ENCODE data around the gene SFXN1.
"Not testable (repeated sequence)": the region's sequence is repeated elsewhere in the genome, so short reads cannot be mapped to it uniquely, and the experiment has no call there.

SFXN1 gene

DNA sequence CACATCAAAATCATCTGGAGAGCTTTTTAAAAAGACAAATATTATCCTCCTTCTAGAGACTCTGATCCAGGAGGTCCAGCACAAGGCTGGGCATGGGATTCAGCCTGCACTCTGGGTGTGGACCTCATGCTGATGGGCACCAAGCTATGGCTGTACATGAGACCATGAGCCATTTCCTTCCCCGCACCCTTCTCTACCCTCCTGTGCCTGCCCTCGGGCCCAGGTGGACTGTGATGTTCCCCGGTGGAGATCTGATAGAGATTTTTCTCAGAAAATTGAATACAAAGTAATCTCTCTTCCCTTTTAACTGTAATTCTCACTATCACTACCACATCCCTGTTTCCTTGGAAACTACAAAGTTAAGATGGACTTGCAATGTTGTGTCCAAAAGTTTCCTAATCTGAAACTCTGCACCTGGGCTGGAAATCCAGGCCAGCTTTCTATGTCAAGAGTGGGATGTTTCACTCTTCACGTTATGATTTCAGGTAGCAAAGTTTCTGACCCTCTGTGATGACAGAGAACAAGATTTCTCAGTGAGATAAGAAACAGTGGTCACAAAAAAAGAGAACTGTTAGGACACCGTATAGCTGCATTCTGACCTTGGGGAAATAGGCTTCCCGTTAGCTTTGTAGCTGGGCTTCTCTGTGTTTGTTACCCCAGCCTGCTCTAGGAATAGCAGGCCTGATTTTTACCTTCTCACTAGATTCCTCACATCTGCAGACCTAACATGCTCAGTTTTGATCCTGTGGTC is 11.5 kb downstream of the SFXN1 start:
- Histone ChIP-seq H3K27me3 (ENCODE audit: control insufficient read depth in 5 of 5, insufficient read depth in 4 of 5, low read length in 5 of 5) (no peaks in the 10 kb centered on the region), H3K36me3 (ENCODE audit: control insufficient read depth in 5 of 5, insufficient read depth in 5 of 5, low read length in 5 of 5) (peaks cover 13 to 23% (median 13%) of the 10 kb centered on the region in 5 donors), H3K9ac (ENCODE audit: low read length in 5 of 5) (no peak overlapping the region), H3K9me3 (ENCODE audit: control insufficient read depth in 5 of 5, low read length in 5 of 5) (no peaks in the 10 kb centered on the region), H3K4me3 (ENCODE audit: low read depth in 1 of 5, low read length in 5 of 5) (no peak overlapping the region), H3K4me1 (ENCODE audit: control insufficient read depth in 5 of 5, insufficient read depth in 5 of 5, low read length in 5 of 5) (peaks cover 0 to 11% (median 0%) of the 10 kb centered on the region in 5 donors), H3K27ac (ENCODE audit: low read depth, low read length) (no peak overlapping the region)

DNA sequence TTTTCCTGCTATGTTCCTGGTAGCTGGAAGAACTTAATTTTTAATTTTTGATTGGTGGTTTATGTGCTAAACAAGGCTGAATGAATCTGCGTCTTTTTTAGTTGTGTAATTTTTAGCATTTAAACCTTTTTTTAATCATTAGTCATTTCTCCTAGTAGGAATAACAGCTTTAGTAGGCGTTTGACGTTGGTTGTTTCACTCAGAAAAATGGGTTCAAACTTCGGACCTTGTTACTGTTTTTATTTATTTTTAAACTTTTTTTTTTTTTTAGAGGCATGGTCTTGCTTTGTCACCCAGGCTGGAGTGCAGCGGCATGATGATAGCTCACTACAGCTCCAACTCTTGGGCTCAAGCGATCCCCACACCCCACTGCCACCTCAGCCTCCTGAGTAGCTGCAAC is 12.9 kb downstream of the SFXN1 start:
- no peaks in the 10 kb centered on the region for H3K27me3 ChIP-seq (ENCODE audit: control insufficient read depth in 5 of 5, insufficient read depth in 4 of 5, low read length in 5 of 5)
- no peaks in the 10 kb centered on the region for H3K9me3 ChIP-seq (ENCODE audit: control insufficient read depth in 5 of 5, low read length in 5 of 5)
- peaks cover 11 to 23% (median 15%) of the 10 kb centered on the region in 5 donors for H3K36me3 ChIP-seq (ENCODE audit: control insufficient read depth in 5 of 5, insufficient read depth in 5 of 5, low read length in 5 of 5)
- no peak overlapping the region for H3K27ac ChIP-seq (ENCODE audit: low read depth, low read length)
- H3K4me3 ChIP-seq (ENCODE audit: low read depth in 1 of 5, low read length in 5 of 5) = no peak overlapping the region
- peaks cover 0 to 11% (median 0%) of the 10 kb centered on the region in 5 donors for H3K4me1 ChIP-seq (ENCODE audit: control insufficient read depth in 5 of 5, insufficient read depth in 5 of 5, low read length in 5 of 5)
- H3K9ac ChIP-seq (ENCODE audit: low read length in 5 of 5) = no peak overlapping the region

DNA sequence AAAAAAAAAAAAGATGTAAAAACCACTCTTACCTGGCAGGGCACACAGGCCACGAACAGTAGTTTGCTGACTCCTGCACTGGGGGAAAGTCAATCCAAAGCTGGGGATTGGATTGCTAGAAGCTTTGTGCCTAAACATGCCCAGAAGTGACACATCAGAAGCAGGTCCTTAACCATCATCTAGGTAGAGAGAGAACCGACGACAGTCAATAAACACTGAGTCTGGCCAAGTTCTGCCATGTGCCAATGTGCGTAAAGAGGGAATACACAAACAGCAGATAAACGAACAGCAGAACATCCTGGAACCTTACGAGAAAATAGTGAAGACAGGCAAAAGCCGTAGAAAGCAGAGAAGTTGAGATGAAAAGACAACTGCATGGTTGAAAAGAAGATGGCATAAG is 14.9 kb downstream of the SFXN1 start:
- Histone ChIP-seq H3K4me3 (ENCODE audit: low read depth in 1 of 5, low read length in 5 of 5) (no peak overlapping the region), H3K27ac (ENCODE audit: low read depth, low read length) (no peak overlapping the region), H3K4me1 (ENCODE audit: control insufficient read depth in 5 of 5, insufficient read depth in 5 of 5, low read length in 5 of 5) (peaks cover 0 to 11% (median 0%) of the 10 kb centered on the region in 5 donors), H3K36me3 (ENCODE audit: control insufficient read depth in 5 of 5, insufficient read depth in 5 of 5, low read length in 5 of 5) (peaks cover 11 to 23% (median 16%) of the 10 kb centered on the region in 5 donors), H3K9ac (ENCODE audit: low read length in 5 of 5) (no peak overlapping the region), H3K9me3 (ENCODE audit: control insufficient read depth in 5 of 5, low read length in 5 of 5) (no peaks in the 10 kb centered on the region), H3K27me3 (ENCODE audit: control insufficient read depth in 5 of 5, insufficient read depth in 4 of 5, low read length in 5 of 5) (no peaks in the 10 kb centered on the region)

DNA sequence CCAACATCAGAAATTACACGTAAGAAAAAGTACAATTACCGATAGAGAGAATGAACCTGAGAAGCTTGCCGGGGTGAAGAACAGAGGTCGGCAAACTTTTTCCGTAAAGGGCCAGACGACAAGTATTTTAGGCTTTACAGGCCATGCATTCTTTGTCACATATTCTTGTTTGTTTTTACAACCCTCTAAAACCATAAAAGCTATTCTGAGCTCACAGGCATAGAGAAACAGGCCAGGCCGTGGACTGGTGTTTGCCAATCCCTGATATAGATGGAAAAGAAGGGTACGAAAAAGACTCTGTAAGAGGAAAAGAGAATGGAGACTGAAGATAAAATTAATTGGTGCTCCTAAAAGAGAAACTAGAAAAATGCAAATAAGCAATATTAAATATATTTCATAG is 15.4 kb downstream of the SFXN1 start:
- Histone ChIP-seq H3K27me3 (ENCODE audit: control insufficient read depth in 5 of 5, insufficient read depth in 4 of 5, low read length in 5 of 5) (no peaks in the 10 kb centered on the region), H3K27ac (ENCODE audit: low read depth, low read length) (no peak overlapping the region), H3K9ac (ENCODE audit: low read length in 5 of 5) (no peak overlapping the region), H3K4me3 (ENCODE audit: low read depth in 1 of 5, low read length in 5 of 5) (no peak overlapping the region), H3K36me3 (ENCODE audit: control insufficient read depth in 5 of 5, insufficient read depth in 5 of 5, low read length in 5 of 5) (peaks cover 11 to 23% (median 16%) of the 10 kb centered on the region in 5 donors), H3K9me3 (ENCODE audit: control insufficient read depth in 5 of 5, low read length in 5 of 5) (no peaks in the 10 kb centered on the region), H3K4me1 (ENCODE audit: control insufficient read depth in 5 of 5, insufficient read depth in 5 of 5, low read length in 5 of 5) (peaks cover 0 to 11% (median 0%) of the 10 kb centered on the region in 5 donors)

DNA sequence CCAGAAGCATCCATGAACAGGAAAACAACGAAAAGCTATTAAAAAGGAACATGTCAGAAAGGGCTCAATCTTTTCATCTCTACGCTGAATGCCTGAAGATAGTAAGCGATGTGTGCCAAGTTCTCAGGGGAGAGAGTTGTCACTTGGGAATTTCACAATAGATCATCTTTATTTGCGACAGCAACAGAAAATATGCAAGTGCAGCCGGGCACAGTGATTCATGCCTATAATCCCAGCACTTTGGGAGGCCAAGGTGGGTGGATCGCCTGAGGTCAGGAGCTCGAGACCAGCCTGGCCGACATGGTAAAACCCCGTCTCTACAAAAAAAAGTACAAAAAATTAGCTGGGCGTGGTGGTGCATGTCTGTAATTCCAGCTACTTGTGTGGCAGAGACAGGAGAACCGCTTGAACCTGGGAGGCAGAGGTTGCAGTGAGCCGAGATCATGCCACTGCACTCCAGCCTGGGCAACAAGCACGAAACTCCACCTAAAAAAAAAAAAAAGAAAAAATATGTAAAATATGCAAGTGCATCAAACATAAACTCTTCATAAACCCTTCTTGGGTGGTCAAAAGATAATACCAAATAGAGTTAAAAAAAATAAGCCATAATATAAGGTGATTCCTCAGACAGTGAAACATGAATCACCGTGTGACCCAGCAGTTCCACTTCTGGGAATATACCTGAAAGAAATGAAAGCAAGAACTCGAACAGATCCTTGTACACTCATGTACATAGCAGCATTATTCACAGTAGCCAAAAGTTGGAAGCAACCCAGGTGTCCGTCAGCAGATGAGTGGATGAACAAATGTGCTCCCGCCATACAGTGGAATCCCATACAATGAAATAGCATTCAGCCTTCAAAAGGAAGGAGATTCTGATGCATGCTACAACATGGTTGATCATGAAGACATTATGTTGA is 16.2 kb downstream of the SFXN1 start:
- peaks cover 0 to 11% (median 0%) of the 10 kb centered on the region in 5 donors for H3K4me1 ChIP-seq (ENCODE audit: control insufficient read depth in 5 of 5, insufficient read depth in 5 of 5, low read length in 5 of 5)
- H3K27me3 ChIP-seq (ENCODE audit: control insufficient read depth in 5 of 5, insufficient read depth in 4 of 5, low read length in 5 of 5) = no peaks in the 10 kb centered on the region
- no peak overlapping the region for H3K9ac ChIP-seq (ENCODE audit: low read length in 5 of 5)
- H3K9me3 ChIP-seq (ENCODE audit: control insufficient read depth in 5 of 5, low read length in 5 of 5) = no peaks in the 10 kb centered on the region
- H3K36me3 ChIP-seq (ENCODE audit: control insufficient read depth in 5 of 5, insufficient read depth in 5 of 5, low read length in 5 of 5) = peaks cover 11 to 24% (median 13%) of the 10 kb centered on the region in 5 donors
- no peak overlapping the region for H3K4me3 ChIP-seq (ENCODE audit: low read depth in 1 of 5, low read length in 5 of 5)
- H3K27ac ChIP-seq (ENCODE audit: low read depth, low read length) = no peak overlapping the region

DNA sequence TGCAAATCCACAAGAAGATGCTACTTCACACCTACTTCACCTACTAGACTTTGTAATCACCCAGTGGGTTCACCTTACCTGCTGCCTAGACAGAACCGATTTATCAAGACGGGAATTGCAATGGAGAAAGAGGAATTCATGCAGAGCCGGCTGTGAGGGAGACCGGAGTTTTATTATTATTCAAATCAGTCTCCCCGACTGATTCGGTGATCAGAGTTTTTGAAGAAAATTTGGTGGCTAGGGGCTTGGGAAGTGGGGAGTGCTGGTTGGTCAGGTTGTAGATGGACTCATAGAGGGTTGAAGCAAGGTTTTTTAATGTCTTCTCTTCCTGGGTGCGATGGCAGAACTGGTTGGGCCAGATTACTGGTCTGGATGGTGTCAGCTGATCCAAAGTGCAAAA is 23.4 kb downstream of the SFXN1 start:
- no peak overlapping the region for H3K9ac ChIP-seq (ENCODE audit: low read length in 5 of 5)
- peaks cover 0 to 2% (median 0%) of the 10 kb centered on the region in 5 donors for H3K4me1 ChIP-seq (ENCODE audit: control insufficient read depth in 5 of 5, insufficient read depth in 5 of 5, low read length in 5 of 5)
- no peaks in the 10 kb centered on the region for H3K9me3 ChIP-seq (ENCODE audit: control insufficient read depth in 5 of 5, low read length in 5 of 5)
- H3K36me3 ChIP-seq (ENCODE audit: control insufficient read depth in 5 of 5, insufficient read depth in 5 of 5, low read length in 5 of 5) = peaks cover 0 to 4% (median 2%) of the 10 kb centered on the region in 5 donors
- H3K4me3 ChIP-seq (ENCODE audit: low read depth in 1 of 5, low read length in 5 of 5) = no peak overlapping the region
- H3K27ac ChIP-seq (ENCODE audit: low read depth, low read length) = no peak overlapping the region
- no peaks in the 10 kb centered on the region for H3K27me3 ChIP-seq (ENCODE audit: control insufficient read depth in 5 of 5, insufficient read depth in 4 of 5, low read length in 5 of 5)

DNA sequence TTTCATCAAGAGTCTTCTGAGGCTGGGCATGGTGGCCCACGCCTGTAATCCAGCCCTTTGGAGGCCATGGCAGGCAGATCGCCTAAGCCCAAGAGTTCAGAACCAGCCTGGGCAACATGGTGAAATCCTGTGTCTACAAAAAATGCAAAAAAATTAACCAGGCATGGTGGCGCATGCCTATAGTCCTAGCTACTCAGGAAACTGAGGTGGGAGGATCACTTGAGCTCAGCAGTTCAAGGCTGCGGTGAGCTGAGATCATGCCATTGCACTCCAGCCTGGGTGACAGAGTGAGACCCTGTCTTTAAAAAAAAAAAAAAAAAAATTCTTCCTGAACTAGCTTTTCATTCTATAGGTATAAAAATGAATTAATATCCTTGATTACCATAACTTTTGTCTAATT is 29.3 kb downstream of the SFXN1 start:
- H3K4me1 ChIP-seq (ENCODE audit: control insufficient read depth in 5 of 5, insufficient read depth in 5 of 5, low read length in 5 of 5); H3K27ac ChIP-seq (ENCODE audit: low read depth, low read length); H3K9me3 ChIP-seq (ENCODE audit: control insufficient read depth in 5 of 5, low read length in 5 of 5); H3K9ac ChIP-seq (ENCODE audit: low read length in 5 of 5); H3K27me3 ChIP-seq (ENCODE audit: control insufficient read depth in 5 of 5, insufficient read depth in 4 of 5, low read length in 5 of 5); H3K4me3 ChIP-seq (ENCODE audit: low read depth in 1 of 5, low read length in 5 of 5): not testable (repeated sequence)
- H3K36me3 ChIP-seq (ENCODE audit: control insufficient read depth in 5 of 5, insufficient read depth in 5 of 5, low read length in 5 of 5) = peaks cover 24 to 29% (median 28%) of the 10 kb centered on the region in 5 donors

DNA sequence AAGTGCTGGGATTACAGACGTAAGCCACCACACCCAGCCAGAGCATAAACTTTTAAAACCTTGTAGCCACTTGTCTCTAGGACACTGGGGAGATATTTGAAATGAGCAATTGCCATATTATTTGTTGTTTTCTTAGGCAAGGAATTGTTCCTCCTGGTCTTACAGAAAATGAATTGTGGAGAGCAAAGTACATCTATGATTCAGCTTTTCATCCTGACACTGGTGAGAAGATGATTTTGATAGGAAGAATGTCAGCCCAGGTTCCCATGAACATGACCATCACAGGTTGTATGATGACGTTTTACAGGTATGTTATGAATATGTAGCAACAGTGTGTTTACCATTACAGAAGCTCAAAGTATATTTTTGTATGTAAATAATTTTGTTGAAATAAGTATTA is 30.5 kb downstream of the SFXN1 start:
- Histone ChIP-seq H3K9ac (ENCODE audit: low read length in 5 of 5) (no peak overlapping the region), H3K4me1 (ENCODE audit: control insufficient read depth in 5 of 5, insufficient read depth in 5 of 5, low read length in 5 of 5) (no peaks in the 10 kb centered on the region), H3K27me3 (ENCODE audit: control insufficient read depth in 5 of 5, insufficient read depth in 4 of 5, low read length in 5 of 5) (no peaks in the 10 kb centered on the region), H3K4me3 (ENCODE audit: low read depth in 1 of 5, low read length in 5 of 5) (no peak overlapping the region), H3K36me3 (ENCODE audit: control insufficient read depth in 5 of 5, insufficient read depth in 5 of 5, low read length in 5 of 5) (peaks cover 29 to 37% (median 35%) of the 10 kb centered on the region in 5 donors), H3K9me3 (ENCODE audit: control insufficient read depth in 5 of 5, low read length in 5 of 5) (no peaks in the 10 kb centered on the region), H3K27ac (ENCODE audit: low read depth, low read length) (no peak overlapping the region)

DNA sequence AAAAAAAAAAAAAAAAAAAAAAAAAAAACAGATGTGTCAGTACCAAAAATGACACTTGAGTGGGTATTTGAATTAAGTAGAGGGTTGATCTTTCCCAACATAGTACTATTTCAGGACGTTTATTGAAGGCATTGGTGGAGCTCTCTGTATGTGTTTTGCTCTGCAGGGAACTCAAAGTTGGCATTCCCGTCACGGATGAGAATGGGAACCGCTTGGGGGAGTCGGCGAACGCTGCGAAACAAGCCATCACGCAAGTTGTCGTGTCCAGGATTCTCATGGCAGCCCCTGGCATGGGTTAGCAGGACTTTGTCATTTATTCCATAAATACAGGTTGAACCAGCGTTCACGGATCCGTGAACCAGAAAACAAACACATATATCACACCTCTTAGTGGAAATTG is 34.9 kb downstream of the SFXN1 start:
- Histone ChIP-seq H3K9me3 (ENCODE audit: control insufficient read depth in 5 of 5, low read length in 5 of 5) (peaks cover 0 to 1% (median 0%) of the 10 kb centered on the region in 5 donors), H3K36me3 (ENCODE audit: control insufficient read depth in 5 of 5, insufficient read depth in 5 of 5, low read length in 5 of 5) (peaks cover 45 to 77% (median 64%) of the 10 kb centered on the region in 5 donors), H3K9ac (ENCODE audit: low read length in 5 of 5) (no peak overlapping the region), H3K27ac (ENCODE audit: low read depth, low read length) (no peak overlapping the region), H3K4me1 (ENCODE audit: control insufficient read depth in 5 of 5, insufficient read depth in 5 of 5, low read length in 5 of 5) (no peaks in the 10 kb centered on the region), H3K4me3 (ENCODE audit: low read depth in 1 of 5, low read length in 5 of 5) (no peak overlapping the region), H3K27me3 (ENCODE audit: control insufficient read depth in 5 of 5, insufficient read depth in 4 of 5, low read length in 5 of 5) (no peaks in the 10 kb centered on the region)

DNA sequence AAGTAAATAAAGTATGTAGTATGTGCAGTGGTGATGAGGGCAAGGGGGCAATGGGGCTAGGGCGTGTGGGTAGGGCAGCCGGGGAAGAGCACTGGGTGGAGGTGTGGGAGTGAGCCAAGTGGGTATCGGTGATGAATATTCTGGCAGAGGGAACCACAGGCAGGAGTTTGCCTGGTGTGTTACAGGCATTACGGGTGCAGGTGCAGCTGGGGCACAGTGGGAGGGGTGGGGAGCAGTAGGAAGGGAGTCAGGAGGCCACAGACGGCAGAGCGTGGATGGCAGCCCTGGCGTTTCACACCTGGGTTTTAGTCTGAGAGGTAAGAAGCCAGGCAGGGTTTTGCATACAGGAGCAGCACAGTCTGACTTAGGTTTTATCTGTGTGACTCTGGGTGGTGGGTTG is 35.4 kb downstream of the SFXN1 start:
- H3K4me1 ChIP-seq (ENCODE audit: control insufficient read depth in 5 of 5, insufficient read depth in 5 of 5, low read length in 5 of 5) = no peaks in the 10 kb centered on the region
- H3K27me3 ChIP-seq (ENCODE audit: control insufficient read depth in 5 of 5, insufficient read depth in 4 of 5, low read length in 5 of 5) = no peaks in the 10 kb centered on the region
- H3K4me3 ChIP-seq (ENCODE audit: low read depth in 1 of 5, low read length in 5 of 5) = no peak overlapping the region
- peaks cover 0 to 3% (median 0%) of the 10 kb centered on the region in 5 donors for H3K9me3 ChIP-seq (ENCODE audit: control insufficient read depth in 5 of 5, low read length in 5 of 5)
- H3K27ac ChIP-seq (ENCODE audit: low read depth, low read length) = no peak overlapping the region
- H3K9ac ChIP-seq (ENCODE audit: low read length in 5 of 5) = no peak overlapping the region
- peaks cover 50 to 80% (median 68%) of the 10 kb centered on the region in 5 donors for H3K36me3 ChIP-seq (ENCODE audit: control insufficient read depth in 5 of 5, insufficient read depth in 5 of 5, low read length in 5 of 5)

Measured in subcutaneous abdominal adipose tissue (tissue), 5 donors.